ENCODE data around the gene ITGA5. TPM values are rescaled to one million over a fixed set of nuclear protein-coding genes. Genes with fewer than 3 reads are reported as not detected.

ITGA5 gene
- total and polyA plus RNA-seq, 2 experiments from 2014 or later, result 7.3 to 23.7 TPM

DNA sequence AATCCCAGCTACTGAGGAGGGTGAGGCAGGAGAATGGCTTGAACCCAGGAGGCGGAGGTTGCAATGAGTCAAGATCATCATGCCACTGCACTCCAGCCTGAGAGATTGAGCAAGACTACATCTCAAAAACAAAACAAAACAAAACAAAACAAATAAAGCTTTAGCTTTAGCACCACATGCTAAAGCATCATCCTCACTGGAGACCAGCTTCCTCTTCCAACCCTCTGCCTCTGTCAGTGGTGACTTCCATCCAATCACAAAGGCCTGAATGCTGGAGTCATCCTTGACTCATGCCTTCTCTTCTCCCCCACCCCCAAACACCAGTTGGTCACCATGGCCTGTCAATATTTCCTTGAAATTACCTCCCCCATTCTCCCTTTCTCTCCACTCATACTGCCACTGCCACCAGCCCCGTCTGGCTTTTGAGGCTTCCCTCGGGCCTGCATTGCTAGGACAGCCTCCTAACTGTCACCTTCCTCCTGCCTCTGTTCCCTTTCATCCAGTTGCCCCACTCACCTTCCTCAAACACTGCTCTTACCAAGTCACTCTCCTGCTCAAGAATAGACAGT is 35.9 kb downstream of the ITGA5 start:
- Histone ChIP-seq H3K27ac (ENCODE audit: low read depth) (no peak overlapping the region), H3K4me3 (no peak overlapping the region), H3F3A (replicated peaks; ENCODE audit: low read depth) (peaks cover 4% of the 10 kb centered on the region), H2AFZ (no peak overlapping the region), H3K79me2 (replicated peaks; ENCODE audit: insufficient read depth) (no peaks in the 10 kb centered on the region), H3K36me3 (ENCODE audit: insufficient read depth) (peaks cover 5% of the 10 kb centered on the region; the same call in 1 of the 2 replicates), H3K27me3 (ENCODE audit: insufficient read depth) (peaks cover 6% of the 10 kb centered on the region; the same call in 1 of the 2 replicates), H4K20me1 (replicated peaks; ENCODE audit: insufficient read depth) (no peaks in the 10 kb centered on the region; the same call in none of the 2 replicates), H3K4me1 (ENCODE audit: insufficient read depth) (peaks cover 52% of the 10 kb centered on the region), H3K9me2 (ENCODE audit: insufficient read depth) (no peaks in the 10 kb centered on the region), H3K4me2 (no peak overlapping the region)
- DNase-seq (ENCODE audit: low spot score) (no peak), ATAC-seq (no peak)
- no peaks in the 10 kb centered on the region for H3K9me3 Mint-ChIP-seq
- H3K4me3 Mint-ChIP-seq, result no peak overlapping the region
- TF ChIP-seq ZNF331 (CRISPR knock-in tag; IDR thresholded peaks at IDR 0.05; ENCODE audit: low read depth), result no peak
- no peak for TF ChIP-seq POLR2AphosphoS5 (IDR thresholded peaks at IDR 0.05; ENCODE audit: low read depth)
- no peak for TF ChIP-seq NANOG (IDR thresholded peaks at IDR 0.05; ENCODE audit: borderline replicate concordance)
- TF ChIP-seq, protein P1, sequence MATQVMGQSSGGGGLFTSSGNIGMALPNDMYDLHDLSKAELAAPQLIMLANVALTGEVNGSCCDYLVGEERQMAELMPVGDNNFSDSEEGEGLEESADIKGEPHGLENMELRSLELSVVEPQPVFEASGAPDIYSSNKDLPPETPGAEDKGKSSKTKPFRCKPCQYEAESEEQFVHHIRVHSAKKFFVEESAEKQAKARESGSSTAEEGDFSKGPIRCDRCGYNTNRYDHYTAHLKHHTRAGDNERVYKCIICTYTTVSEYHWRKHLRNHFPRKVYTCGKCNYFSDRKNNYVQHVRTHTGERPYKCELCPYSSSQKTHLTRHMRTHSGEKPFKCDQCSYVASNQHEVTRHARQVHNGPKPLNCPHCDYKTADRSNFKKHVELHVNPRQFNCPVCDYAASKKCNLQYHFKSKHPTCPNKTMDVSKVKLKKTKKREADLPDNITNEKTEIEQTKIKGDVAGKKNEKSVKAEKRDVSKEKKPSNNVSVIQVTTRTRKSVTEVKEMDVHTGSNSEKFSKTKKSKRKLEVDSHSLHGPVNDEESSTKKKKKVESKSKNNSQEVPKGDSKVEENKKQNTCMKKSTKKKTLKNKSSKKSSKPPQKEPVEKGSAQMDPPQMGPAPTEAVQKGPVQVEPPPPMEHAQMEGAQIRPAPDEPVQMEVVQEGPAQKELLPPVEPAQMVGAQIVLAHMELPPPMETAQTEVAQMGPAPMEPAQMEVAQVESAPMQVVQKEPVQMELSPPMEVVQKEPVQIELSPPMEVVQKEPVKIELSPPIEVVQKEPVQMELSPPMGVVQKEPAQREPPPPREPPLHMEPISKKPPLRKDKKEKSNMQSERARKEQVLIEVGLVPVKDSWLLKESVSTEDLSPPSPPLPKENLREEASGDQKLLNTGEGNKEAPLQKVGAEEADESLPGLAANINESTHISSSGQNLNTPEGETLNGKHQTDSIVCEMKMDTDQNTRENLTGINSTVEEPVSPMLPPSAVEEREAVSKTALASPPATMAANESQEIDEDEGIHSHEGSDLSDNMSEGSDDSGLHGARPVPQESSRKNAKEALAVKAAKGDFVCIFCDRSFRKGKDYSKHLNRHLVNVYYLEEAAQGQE (IDR thresholded peaks at IDR 0.05; ENCODE audit: unreplicated experiment), result no peak
- TF ChIP-seq, protein P2, sequence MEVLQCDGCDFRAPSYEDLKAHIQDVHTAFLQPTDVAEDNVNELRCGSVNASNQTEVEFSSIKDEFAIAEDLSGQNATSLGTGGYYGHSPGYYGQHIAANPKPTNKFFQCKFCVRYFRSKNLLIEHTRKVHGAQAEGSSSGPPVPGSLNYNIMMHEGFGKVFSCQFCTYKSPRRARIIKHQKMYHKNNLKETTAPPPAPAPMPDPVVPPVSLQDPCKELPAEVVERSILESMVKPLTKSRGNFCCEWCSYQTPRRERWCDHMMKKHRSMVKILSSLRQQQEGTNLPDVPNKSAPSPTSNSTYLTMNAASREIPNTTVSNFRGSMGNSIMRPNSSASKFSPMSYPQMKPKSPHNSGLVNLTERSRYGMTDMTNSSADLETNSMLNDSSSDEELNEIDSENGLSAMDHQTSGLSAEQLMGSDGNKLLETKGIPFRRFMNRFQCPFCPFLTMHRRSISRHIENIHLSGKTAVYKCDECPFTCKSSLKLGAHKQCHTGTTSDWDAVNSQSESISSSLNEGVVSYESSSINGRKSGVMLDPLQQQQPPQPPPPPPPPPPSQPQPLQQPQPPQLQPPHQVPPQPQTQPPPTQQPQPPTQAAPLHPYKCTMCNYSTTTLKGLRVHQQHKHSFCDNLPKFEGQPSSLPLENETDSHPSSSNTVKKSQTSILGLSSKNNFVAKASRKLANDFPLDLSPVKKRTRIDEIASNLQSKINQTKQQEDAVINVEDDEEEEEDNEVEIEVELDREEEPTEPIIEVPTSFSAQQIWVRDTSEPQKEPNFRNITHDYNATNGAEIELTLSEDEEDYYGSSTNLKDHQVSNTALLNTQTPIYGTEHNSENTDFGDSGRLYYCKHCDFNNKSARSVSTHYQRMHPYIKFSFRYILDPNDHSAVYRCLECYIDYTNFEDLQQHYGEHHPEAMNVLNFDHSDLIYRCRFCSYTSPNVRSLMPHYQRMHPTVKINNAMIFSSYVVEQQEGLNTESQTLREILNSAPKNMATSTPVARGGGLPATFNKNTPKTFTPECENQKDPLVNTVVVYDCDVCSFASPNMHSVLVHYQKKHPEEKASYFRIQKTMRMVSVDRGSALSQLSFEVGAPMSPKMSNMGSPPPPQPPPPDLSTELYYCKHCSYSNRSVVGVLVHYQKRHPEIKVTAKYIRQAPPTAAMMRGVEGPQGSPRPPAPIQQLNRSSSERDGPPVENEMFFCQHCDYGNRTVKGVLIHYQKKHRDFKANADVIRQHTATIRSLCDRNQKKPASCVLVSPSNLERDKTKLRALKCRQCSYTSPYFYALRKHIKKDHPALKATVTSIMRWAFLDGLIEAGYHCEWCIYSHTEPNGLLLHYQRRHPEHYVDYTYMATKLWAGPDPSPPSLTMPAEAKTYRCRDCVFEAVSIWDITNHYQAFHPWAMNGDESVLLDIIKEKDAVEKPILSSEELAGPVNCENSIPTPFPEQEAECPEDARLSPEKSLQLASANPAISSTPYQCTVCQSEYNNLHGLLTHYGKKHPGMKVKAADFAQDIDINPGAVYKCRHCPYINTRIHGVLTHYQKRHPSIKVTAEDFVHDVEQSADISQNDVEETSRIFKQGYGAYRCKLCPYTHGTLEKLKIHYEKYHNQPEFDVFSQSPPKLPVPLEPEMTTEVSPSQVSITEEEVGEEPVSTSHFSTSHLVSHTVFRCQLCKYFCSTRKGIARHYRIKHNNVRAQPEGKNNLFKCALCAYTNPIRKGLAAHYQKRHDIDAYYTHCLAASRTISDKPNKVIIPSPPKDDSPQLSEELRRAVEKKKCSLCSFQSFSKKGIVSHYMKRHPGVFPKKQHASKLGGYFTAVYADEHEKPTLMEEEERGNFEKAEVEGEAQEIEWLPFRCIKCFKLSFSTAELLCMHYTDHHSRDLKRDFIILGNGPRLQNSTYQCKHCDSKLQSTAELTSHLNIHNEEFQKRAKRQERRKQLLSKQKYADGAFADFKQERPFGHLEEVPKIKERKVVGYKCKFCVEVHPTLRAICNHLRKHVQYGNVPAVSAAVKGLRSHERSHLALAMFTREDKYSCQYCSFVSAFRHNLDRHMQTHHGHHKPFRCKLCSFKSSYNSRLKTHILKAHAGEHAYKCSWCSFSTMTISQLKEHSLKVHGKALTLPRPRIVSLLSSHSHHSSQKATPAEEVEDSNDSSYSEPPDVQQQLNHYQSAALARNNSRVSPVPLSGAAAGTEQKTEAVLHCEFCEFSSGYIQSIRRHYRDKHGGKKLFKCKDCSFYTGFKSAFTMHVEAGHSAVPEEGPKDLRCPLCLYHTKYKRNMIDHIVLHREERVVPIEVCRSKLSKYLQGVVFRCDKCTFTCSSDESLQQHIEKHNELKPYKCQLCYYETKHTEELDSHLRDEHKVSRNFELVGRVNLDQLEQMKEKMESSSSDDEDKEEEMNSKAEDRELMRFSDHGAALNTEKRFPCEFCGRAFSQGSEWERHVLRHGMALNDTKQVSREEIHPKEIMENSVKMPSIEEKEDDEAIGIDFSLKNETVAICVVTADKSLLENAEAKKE (CRISPR knock-in tag; IDR thresholded peaks at IDR 0.05), result no peak
- TF ChIP-seq ZNF114 (CRISPR knock-in tag; IDR thresholded peaks at IDR 0.05), result no peak
- TF ChIP-seq JUNB (IDR thresholded peaks at IDR 0.05; ENCODE audit: unreplicated experiment), result no peak
- TF ChIP-seq CREB1 (CRISPR knock-in tag; IDR thresholded peaks at IDR 0.05; ENCODE audit: low read depth), result no peak
- TF ChIP-seq, protein P3, sequence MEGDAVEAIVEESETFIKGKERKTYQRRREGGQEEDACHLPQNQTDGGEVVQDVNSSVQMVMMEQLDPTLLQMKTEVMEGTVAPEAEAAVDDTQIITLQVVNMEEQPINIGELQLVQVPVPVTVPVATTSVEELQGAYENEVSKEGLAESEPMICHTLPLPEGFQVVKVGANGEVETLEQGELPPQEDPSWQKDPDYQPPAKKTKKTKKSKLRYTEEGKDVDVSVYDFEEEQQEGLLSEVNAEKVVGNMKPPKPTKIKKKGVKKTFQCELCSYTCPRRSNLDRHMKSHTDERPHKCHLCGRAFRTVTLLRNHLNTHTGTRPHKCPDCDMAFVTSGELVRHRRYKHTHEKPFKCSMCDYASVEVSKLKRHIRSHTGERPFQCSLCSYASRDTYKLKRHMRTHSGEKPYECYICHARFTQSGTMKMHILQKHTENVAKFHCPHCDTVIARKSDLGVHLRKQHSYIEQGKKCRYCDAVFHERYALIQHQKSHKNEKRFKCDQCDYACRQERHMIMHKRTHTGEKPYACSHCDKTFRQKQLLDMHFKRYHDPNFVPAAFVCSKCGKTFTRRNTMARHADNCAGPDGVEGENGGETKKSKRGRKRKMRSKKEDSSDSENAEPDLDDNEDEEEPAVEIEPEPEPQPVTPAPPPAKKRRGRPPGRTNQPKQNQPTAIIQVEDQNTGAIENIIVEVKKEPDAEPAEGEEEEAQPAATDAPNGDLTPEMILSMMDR (conservative IDR thresholded peaks at IDR 0.05; ENCODE audit: low read depth in 2 of 2), result no peak
- TF ChIP-seq, protein P4, sequence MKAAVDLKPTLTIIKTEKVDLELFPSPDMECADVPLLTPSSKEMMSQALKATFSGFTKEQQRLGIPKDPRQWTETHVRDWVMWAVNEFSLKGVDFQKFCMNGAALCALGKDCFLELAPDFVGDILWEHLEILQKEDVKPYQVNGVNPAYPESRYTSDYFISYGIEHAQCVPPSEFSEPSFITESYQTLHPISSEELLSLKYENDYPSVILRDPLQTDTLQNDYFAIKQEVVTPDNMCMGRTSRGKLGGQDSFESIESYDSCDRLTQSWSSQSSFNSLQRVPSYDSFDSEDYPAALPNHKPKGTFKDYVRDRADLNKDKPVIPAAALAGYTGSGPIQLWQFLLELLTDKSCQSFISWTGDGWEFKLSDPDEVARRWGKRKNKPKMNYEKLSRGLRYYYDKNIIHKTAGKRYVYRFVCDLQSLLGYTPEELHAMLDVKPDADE (IDR thresholded peaks at IDR 0.05), result no peak
- TF ChIP-seq EZH2phosphoT487 (IDR thresholded peaks at IDR 0.05; ENCODE audit: unreplicated experiment), result no peak
- TF ChIP-seq EZH2 (IDR thresholded peaks at IDR 0.05; ENCODE audit: low read depth, unreplicated experiment), result no peak
- no peak for TF ChIP-seq STAT1 (IDR thresholded peaks at IDR 0.05; ENCODE audit: unreplicated experiment)
- peaks cover 9% of the 10 kb centered on the region; the same call in 2 of the 3 replicates for H3K36me3 Mint-ChIP-seq (ENCODE audit: low read depth)
- no peak overlapping the region for H3K27ac Mint-ChIP-seq
- H3K4me1 Mint-ChIP-seq, result peaks cover 56% of the 10 kb centered on the region
- H3K27me3 Mint-ChIP-seq (ENCODE audit: insufficient read depth, low read depth, poor library complexity), result peaks cover 20% of the 10 kb centered on the region
